ENCODE results near the gene RELL2. TPM values are rescaled to one million over a fixed set of nuclear protein-coding genes. Genes with fewer than 3 reads are reported as not detected.
"Not testable (repeated sequence)": the region's sequence is repeated elsewhere in the genome, so short reads cannot be mapped to it uniquely, and the experiment has no call there.

The RELL2 gene
- total RNA-seq, 1 donor, result 5.1 TPM

- TF ChIP-seq, protein P1, sequence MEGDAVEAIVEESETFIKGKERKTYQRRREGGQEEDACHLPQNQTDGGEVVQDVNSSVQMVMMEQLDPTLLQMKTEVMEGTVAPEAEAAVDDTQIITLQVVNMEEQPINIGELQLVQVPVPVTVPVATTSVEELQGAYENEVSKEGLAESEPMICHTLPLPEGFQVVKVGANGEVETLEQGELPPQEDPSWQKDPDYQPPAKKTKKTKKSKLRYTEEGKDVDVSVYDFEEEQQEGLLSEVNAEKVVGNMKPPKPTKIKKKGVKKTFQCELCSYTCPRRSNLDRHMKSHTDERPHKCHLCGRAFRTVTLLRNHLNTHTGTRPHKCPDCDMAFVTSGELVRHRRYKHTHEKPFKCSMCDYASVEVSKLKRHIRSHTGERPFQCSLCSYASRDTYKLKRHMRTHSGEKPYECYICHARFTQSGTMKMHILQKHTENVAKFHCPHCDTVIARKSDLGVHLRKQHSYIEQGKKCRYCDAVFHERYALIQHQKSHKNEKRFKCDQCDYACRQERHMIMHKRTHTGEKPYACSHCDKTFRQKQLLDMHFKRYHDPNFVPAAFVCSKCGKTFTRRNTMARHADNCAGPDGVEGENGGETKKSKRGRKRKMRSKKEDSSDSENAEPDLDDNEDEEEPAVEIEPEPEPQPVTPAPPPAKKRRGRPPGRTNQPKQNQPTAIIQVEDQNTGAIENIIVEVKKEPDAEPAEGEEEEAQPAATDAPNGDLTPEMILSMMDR (IDR thresholded peaks at IDR 0.05; ENCODE audit: extremely low read depth, low read depth, low read length), result no peak
- H3K36me3 ChIP-seq (ENCODE audit: insufficient read depth, low read length), result no peaks in the 10 kb centered on the region
- H3K27me3 ChIP-seq (ENCODE audit: insufficient read depth, low read length), result no peaks in the 10 kb centered on the region
- peaks cover 76% of the 10 kb centered on the region for H3K79me2 ChIP-seq (ENCODE audit: insufficient read depth, low read length)
- H3K4me3 ChIP-seq (ENCODE audit: insufficient read depth, low read length), result no peak overlapping the region
- no peaks in the 10 kb centered on the region for H4K20me1 ChIP-seq (ENCODE audit: insufficient read depth, low read length)
- peaks cover 26% of the 10 kb centered on the region for H3K4me1 ChIP-seq (ENCODE audit: insufficient read depth, low read length)
- DNase-seq (ENCODE audit: insufficient read length, low spot score, missing footprints), result no peak
- no peaks in the 10 kb centered on the region for H3K9me3 ChIP-seq (ENCODE audit: low read depth, low read length)
- H3K4me2 ChIP-seq (ENCODE audit: insufficient read depth, low read length), result no peak overlapping the region
- no peak overlapping the region for H2AFZ ChIP-seq (ENCODE audit: low read length)
- H3K27ac ChIP-seq (ENCODE audit: low read depth, low read length), result no peak overlapping the region
Measured at GRCh38 chr5:141609044-141609443, 27.8 kb upstream of the RELL2 start.

DNA sequence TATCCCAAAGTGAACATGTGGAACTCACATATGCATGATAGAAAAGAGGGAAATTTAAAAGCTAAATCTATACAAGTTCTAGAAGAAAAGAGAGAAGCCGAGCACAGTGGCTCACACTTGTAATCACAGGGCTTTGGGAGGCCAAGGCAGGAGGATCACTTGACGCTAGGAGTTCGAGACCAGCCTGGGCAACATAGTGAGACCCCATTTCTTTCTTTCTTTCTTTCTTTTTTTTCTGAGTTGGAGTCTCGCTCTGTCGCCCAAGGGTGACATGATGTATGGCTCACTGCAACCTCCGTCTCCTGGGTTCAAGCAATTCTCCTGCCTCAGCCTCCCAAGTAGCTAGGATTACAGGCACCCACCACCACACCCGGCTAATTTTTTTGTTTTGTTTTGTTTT, 26.9 kb upstream of the RELL2 start:
- Histone ChIP-seq H3K79me2 (ENCODE audit: insufficient read depth, low read length) (peaks cover 84% of the 10 kb centered on the region), H3K4me1 (ENCODE audit: insufficient read depth, low read length) (peaks cover 18% of the 10 kb centered on the region)
- not testable (repeated sequence) for DNase-seq (ENCODE audit: insufficient read length, low spot score, missing footprints); H3K4me3 ChIP-seq (ENCODE audit: insufficient read depth, low read length); H3K9me3 ChIP-seq (ENCODE audit: low read depth, low read length); H3K27me3 ChIP-seq (ENCODE audit: insufficient read depth, low read length); H3K36me3 ChIP-seq (ENCODE audit: insufficient read depth, low read length); H3K27ac ChIP-seq (ENCODE audit: low read depth, low read length); H2AFZ ChIP-seq (ENCODE audit: low read length); H3K4me2 ChIP-seq (ENCODE audit: insufficient read depth, low read length); H4K20me1 ChIP-seq (ENCODE audit: insufficient read depth, low read length)

DNA sequence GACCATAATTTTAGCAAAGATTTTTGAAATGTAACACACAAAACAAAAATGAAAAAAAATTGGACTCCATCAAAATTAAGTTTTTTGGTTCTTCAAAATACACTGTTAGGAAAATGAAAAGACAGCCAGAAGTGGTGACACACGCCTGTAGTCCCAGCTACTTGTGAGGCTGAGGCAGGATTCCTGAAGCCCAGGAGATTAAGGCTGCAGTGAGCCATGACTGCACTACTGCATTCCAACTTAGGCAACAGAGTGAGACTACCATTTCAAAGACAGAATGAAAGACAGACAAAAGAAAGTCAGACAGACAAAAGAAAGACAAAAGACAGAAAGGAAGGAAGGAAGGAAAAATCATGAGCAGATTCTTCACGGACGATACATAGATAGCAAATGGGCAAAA, 25.5 kb upstream of the RELL2 start:
- Histone ChIP-seq H3K27me3 (ENCODE audit: insufficient read depth, low read length) (no peaks in the 10 kb centered on the region), H3K36me3 (ENCODE audit: insufficient read depth, low read length) (no peaks in the 10 kb centered on the region), H3K4me3 (ENCODE audit: insufficient read depth, low read length) (no peak overlapping the region), H2AFZ (ENCODE audit: low read length) (no peak overlapping the region), H3K9me3 (ENCODE audit: low read depth, low read length) (no peaks in the 10 kb centered on the region), H3K4me2 (ENCODE audit: insufficient read depth, low read length) (no peak overlapping the region), H3K79me2 (ENCODE audit: insufficient read depth, low read length) (peaks cover 91% of the 10 kb centered on the region), H3K27ac (ENCODE audit: low read depth, low read length) (no peak overlapping the region), H4K20me1 (ENCODE audit: insufficient read depth, low read length) (peaks cover 2% of the 10 kb centered on the region), H3K4me1 (ENCODE audit: insufficient read depth, low read length) (peaks cover 4% of the 10 kb centered on the region)
- DNase-seq (ENCODE audit: insufficient read length, low spot score, missing footprints), result no peak
- TF ChIP-seq, protein P1 (IDR thresholded peaks at IDR 0.05; ENCODE audit: extremely low read depth, low read depth, low read length), result no peak

- H3K79me2 ChIP-seq (ENCODE audit: insufficient read depth, low read length), result peaks cover 95% of the 10 kb centered on the region
- DNase-seq (ENCODE audit: insufficient read length, low spot score, missing footprints), result no peak
Measured at GRCh38 chr5:141613344-141613743, 23.5 kb upstream of the RELL2 start.

More at GRCh38 chr5:141613344-141613743, 23.5 kb upstream of the RELL2 start:
- no peaks in the 10 kb centered on the region for H3K36me3 ChIP-seq (ENCODE audit: insufficient read depth, low read length)
- no peak overlapping the region for H3K4me3 ChIP-seq (ENCODE audit: insufficient read depth, low read length)
- H3K27me3 ChIP-seq (ENCODE audit: insufficient read depth, low read length), result no peaks in the 10 kb centered on the region
- H4K20me1 ChIP-seq (ENCODE audit: insufficient read depth, low read length), result peaks cover 12% of the 10 kb centered on the region
- H3K27ac ChIP-seq (ENCODE audit: low read depth, low read length), result no peak overlapping the region
- H3K4me2 ChIP-seq (ENCODE audit: insufficient read depth, low read length), result no peak overlapping the region
- H3K9me3 ChIP-seq (ENCODE audit: low read depth, low read length), result no peaks in the 10 kb centered on the region
- H2AFZ ChIP-seq (ENCODE audit: low read length), result no peak overlapping the region
- TF ChIP-seq, protein P1 (IDR thresholded peaks at IDR 0.05; ENCODE audit: extremely low read depth, low read depth, low read length), result no peak
- peaks cover 19% of the 10 kb centered on the region for H3K4me1 ChIP-seq (ENCODE audit: insufficient read depth, low read length)
